Epithelial cell of esophagus (primary cell): Measurements from ENCODE around the gene PDIA6.
A peak's percentile ranks its signal among the peaks of the same experiment; 100 is the strongest.
"Not testable (repeated sequence)": the region's sequence is repeated elsewhere in the genome, so short reads cannot be mapped to it uniquely, and the experiment has no call there.

Experiments
- DNase-seq: peaks from one replicate; pipeline ENCODE4 v3.0.0; 2010; ENCODE audit warnings: low read depth
- H3K4me3 ChIP-seq: 2 replicates; pipeline ENCODE4 v1.5.1; 2011; ENCODE audit warnings: mild to moderate bottlenecking, low read length, control low read depth
- TF ChIP-seq, protein P1 (sequence below): IDR thresholded peaks from 2 replicates; pipeline ENCODE4 v1.5.1; 2011; ENCODE audit warnings: low read depth, mild to moderate bottlenecking, low read length, control low read depth, inconsistent platforms; ENCODE audit not compliant: insufficient read depth; ENCODE audit errors: missing control alignments

The PDIA6 gene

DNA sequence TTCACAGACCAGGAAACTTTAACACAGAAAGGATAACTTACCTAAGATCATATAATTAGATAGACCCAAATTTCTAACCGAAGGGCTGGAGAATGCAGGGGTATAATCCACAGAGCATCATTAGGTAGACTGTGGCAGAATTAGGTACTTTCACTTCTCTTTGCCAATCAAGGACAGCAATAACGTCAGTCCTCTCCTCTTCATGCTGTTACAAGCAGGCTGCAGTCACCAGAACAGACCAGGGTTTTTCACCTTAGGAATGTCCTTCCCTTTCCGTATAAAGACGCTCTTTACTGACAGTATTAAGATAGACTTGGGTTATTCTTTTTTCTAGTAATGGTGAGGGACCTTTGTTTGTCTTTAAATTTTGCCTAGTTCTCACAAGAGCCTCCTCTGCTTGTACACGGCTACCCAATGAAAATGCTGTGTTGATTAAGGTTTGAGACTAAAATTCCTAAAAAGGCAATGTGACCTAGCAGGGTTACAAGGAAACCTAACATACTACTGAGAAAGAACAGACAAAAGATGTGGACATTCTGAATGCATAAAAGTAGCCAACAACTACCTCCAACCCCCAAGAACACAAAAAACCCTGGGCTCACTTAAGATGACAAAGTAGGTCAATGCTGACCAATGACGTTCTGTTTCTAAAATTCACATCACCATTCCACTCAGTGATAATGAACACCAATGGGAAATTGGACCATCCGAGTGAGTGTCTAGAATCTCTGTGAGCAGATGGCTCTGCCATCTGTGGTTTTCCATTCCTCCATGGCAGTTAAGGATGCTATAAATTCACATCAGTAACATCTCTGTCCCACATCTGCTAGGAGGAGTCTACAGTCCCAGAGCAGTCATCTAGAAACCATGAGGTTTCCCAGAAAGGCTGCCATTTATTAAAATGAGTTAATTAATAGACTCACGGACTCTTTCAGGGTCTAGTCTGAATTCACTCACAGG, 2.1 kb downstream of the PDIA6 start:
- TF ChIP-seq, protein P1, sequence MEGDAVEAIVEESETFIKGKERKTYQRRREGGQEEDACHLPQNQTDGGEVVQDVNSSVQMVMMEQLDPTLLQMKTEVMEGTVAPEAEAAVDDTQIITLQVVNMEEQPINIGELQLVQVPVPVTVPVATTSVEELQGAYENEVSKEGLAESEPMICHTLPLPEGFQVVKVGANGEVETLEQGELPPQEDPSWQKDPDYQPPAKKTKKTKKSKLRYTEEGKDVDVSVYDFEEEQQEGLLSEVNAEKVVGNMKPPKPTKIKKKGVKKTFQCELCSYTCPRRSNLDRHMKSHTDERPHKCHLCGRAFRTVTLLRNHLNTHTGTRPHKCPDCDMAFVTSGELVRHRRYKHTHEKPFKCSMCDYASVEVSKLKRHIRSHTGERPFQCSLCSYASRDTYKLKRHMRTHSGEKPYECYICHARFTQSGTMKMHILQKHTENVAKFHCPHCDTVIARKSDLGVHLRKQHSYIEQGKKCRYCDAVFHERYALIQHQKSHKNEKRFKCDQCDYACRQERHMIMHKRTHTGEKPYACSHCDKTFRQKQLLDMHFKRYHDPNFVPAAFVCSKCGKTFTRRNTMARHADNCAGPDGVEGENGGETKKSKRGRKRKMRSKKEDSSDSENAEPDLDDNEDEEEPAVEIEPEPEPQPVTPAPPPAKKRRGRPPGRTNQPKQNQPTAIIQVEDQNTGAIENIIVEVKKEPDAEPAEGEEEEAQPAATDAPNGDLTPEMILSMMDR: no peak
- DNase-seq: peak; percentile 47
- peak overlapping the region; percentile 63 for H3K4me3 ChIP-seq

DNA sequence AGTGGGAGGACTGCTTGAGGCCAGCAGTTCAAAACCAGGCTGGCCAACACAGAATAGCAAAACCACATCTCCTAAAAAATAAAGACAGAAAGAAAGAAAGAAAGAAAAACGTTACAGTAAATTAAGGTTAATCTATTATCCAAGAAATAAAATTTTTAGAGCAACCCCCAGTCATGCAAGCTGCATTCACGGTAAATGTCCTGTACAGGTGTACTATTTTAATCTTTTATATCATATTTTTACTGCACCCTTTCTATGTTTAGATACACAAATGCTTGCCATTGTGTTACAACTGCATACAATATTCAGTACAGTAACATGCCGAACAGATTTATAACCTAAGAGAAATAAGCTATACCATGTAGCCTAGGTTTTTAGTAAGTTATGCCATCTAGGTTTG, 6.0 kb downstream of the PDIA6 start:
- no peak for DNase-seq
- TF ChIP-seq, protein P1: no peak
- no peak overlapping the region for H3K4me3 ChIP-seq

DNA sequence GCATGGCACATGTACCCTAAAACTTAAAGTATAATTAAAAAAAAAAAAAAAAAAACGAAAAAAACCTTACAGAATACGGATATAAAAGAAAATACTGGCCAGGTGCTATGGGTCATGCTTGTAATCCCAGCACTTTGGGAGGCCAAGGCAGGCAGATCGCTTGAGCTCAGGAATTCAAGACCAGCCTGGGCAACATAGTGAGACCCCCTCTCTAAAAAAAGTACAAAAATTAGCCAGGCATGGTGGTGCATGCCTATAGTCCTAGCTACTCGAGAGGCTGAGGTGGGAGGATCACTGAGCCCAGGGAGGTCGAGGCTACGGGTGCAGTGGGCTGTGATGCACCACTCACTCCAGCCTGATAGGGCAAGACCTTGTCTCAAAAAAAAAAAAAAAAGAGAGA, 6.6 kb downstream of the PDIA6 start:
- H3K4me3 ChIP-seq, DNase-seq: not testable (repeated sequence)

DNA sequence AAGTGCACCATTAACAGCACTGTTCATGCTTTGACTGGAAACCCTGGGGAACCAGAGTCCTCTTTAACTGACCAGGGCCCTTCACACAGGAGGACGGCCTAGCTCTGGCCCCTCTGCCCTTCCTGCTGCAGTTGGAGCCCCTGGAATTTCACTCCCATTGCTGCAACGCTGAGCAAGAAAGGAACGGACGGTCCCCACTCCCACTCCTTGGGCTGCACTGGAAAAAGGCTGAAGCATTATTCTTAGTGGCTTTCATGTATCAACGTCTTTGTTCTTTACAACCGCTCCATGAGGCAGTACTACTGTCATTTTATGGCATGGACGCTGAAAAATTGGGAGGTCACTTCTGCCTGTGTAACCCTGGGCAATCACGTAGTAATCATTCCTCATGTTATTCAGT, 9.9 kb downstream of the PDIA6 start:
- no peak for DNase-seq
- H3K4me3 ChIP-seq: no peak overlapping the region
- TF ChIP-seq, protein P1: no peak

DNA sequence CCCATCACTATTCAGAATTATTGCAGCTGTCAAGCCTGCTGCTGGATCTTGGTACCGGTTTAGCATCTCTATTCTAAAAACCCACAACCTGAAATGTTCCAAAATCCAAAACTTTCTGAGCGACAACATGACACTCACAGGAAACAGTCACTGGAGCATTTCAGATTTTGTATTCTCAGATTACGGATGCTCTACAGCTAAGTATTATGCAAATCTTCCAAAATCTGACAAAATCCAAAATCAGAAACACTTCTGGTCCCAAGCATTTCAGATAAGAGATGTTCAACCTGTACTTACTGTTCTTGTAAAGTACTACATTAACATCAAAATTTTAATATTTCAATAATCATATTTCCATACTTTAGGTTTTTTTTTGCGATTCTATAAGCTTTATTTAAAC, 12.4 kb downstream of the PDIA6 start:
- TF ChIP-seq, protein P1: no peak
- DNase-seq: no peak
- H3K4me3 ChIP-seq: no peak overlapping the region

DNA sequence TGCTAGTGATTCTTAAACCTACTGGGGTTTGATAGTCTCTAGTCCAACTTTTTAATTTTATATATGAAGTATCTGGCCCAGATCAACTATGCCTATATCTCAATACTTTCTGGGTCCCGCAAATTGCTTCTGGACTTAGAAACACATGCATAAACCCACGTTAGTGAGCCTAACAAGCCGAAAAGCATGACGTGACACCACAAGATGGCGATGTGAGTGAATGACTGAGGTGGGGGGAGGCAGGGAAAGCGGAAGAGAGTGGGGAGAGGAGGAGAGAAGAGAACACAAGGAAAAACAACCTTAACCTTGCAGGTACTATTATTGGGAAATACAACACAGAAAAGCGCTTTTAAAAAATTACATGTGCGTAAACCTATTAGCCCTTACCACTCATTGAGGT, 13.8 kb downstream of the PDIA6 start:
- TF ChIP-seq, protein P1: no peak
- H3K4me3 ChIP-seq: no peak overlapping the region
- DNase-seq: no peak

DNA sequence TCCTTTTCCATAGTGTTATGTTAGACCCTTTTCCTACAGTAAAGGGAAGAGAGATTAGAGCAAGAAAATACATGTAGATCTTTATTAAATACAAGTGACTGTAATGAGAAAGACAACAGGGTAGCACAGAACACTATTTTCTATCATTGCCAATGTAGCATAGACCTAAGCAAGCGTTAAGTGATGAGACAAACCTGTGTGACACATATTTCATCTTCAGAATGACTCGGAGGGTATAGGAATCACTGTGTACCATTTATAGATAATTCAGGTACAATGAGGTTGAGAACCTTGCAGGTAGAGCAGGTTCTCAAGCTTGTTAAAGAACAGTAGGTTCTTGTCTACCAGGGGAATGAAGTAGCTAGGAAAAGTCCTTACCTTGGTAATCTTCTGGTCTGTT, 15.9 kb downstream of the PDIA6 start:
- TF ChIP-seq, protein P1: no peak
- no peak overlapping the region for H3K4me3 ChIP-seq
- DNase-seq: no peak
